Erythroblast (primary cell): ENCODE data around the gene SLC22A1.

Source experiments
- GATA1 ChIP-seq: IDR thresholded peaks from 2 replicates; pipeline ENCODE4 v1.6.1; 2011; ENCODE audit warnings: low read depth, mild to moderate bottlenecking, control low read depth, low read length, moderate library complexity
- POLR2A ChIP-seq: IDR thresholded peaks from 2 replicates; pipeline ENCODE4 v1.6.1; 2011; ENCODE audit warnings: mild to moderate bottlenecking, low read length

GRCh38 chr6:160121981-160122380 is 366 bp downstream of the SLC22A1 start:
- TF ChIP-seq POLR2A: no peak
- no peak for TF ChIP-seq GATA1
